ENCODE results near the gene VPS37C.

DNA sequence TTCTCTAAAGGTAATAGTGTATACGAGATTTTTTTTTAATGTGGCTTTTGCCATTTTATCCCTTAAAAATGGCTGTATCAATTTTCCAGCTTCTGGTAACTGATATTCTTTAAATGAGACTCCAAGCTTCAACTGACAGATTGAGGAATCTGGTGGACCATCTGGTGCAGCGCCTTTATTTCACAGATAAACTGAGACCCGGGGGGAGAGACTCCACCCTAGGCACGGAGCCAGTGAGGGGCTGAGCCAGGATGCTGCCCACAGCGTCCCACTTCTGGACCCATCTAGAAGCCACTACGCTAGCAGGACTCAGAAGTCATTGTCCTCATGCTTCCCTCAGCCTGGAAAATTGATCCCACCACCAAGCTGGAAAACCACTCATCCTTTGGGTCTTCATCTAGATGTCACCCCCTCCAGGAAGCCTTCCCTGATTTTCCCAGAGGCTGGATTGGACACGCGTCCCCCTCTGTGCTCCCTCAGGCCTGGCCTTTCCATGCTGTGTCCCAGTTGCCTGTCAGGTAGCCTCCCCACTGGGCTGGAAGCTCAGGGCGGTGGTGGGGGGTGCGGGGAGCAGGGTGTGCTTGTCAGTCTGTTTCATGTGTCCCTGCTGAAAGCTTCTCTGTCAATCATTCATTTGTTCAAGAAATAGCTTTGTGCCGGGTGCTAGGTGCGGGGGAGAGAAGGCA, 71.3 kb downstream of the VPS37C start:
- TF ChIP-seq, protein P1, sequence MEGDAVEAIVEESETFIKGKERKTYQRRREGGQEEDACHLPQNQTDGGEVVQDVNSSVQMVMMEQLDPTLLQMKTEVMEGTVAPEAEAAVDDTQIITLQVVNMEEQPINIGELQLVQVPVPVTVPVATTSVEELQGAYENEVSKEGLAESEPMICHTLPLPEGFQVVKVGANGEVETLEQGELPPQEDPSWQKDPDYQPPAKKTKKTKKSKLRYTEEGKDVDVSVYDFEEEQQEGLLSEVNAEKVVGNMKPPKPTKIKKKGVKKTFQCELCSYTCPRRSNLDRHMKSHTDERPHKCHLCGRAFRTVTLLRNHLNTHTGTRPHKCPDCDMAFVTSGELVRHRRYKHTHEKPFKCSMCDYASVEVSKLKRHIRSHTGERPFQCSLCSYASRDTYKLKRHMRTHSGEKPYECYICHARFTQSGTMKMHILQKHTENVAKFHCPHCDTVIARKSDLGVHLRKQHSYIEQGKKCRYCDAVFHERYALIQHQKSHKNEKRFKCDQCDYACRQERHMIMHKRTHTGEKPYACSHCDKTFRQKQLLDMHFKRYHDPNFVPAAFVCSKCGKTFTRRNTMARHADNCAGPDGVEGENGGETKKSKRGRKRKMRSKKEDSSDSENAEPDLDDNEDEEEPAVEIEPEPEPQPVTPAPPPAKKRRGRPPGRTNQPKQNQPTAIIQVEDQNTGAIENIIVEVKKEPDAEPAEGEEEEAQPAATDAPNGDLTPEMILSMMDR (IDR thresholded peaks at IDR 0.05) = no peak
- no peak for TF ChIP-seq POLR2A (IDR thresholded peaks at IDR 0.05)
- TF ChIP-seq POLR2AphosphoS5 (IDR thresholded peaks at IDR 0.05) = no peak

Data from breast epithelium (tissue), 3 donors.